K562 (cell line): Measurements from ENCODE around the gene PLTP.

Source experiments
- ETV5 ChIP-seq: sonication (generic); formaldehyde crosslinking; IDR thresholded peaks from 2 replicates; pipeline ENCODE4 v1.4.0; 2020; ENCODE audit warnings: low read depth, mild to moderate bottlenecking, missing genetic modification reagents
- JUND ChIP-seq, 2 experiments: IDR thresholded peaks; 2 replicates in 1 of 2; 3 replicates in 1 of 2; pipeline ENCODE4 v1.6.1; 2011; ENCODE audit warnings: borderline replicate concordance in 2 of 2, low read depth in 2 of 2, low read length in 2 of 2, improper control_type of control experiment in 1 of 2, missing biosample characterization in 1 of 2, missing genetic modification characterization in 1 of 2, missing genetic modification reagents in 1 of 2
- KDM5B ChIP-seq: fragments of 200-600 bp; sonication (generic); IDR thresholded peaks from 2 replicates; pipeline ENCODE4 v1.6.1; 2012; ENCODE audit warnings: low read depth, mild to moderate bottlenecking, moderate library complexity, low read length, control low read depth, inconsistent platforms; ENCODE audit not compliant: insufficient replicate concordance
- MAFK ChIP-seq: IDR thresholded peaks from 2 replicates; pipeline ENCODE4 v1.6.1; 2011; ENCODE audit warnings: low read length, improper control_type of control experiment
- MAZ ChIP-seq, 2 experiments: fragments of 450-650 bp in 1 of 2; sonication (generic) in 1 of 2; formaldehyde crosslinking; IDR thresholded peaks in 1 of 2; conservative IDR thresholded peaks in 1 of 2; 2 replicates each; pipeline versions ENCODE4 v1.4.0 to v1.5.0; 2020; ENCODE audit warnings: mild to moderate bottlenecking in 1 of 2, missing genetic modification reagents in 1 of 2
- MYBL2 ChIP-seq, 2 experiments: fragments of 450-650 bp in 1 of 2; sonication (generic) in 1 of 2; formaldehyde crosslinking in 1 of 2; IDR thresholded peaks; 2 replicates each; pipeline versions ENCODE4 v1.6.1 to v1.8.1; 2017 to 2022; ENCODE audit warnings: borderline replicate concordance in 1 of 2, inconsistent platforms in 1 of 2, low read depth in 1 of 2, mild to moderate bottlenecking in 1 of 2, missing genetic modification reagents in 1 of 2, moderate library complexity in 1 of 2
- NR1H2 ChIP-seq: sonication (generic); formaldehyde crosslinking; IDR thresholded peaks from 2 replicates; pipeline ENCODE4 v1.4.0; 2020; ENCODE audit warnings: mild to moderate bottlenecking, missing genetic modification reagents
- POLR2A ChIP-seq: fragments of 450-650 bp; conservative IDR thresholded peaks from 2 replicates; pipeline ENCODE4 v1.6.1; 2016
- SMC3 ChIP-seq: conservative IDR thresholded peaks from 2 replicates; pipeline ENCODE4 v1.6.1; 2011; ENCODE audit warnings: low read depth, low read length, improper control_type of control experiment; ENCODE audit not compliant: insufficient read depth
- ZEB2 ChIP-seq: fragments of 450-650 bp; IDR thresholded peaks from 2 replicates; pipeline ENCODE4 v1.6.1; 2016
- ZFP91 ChIP-seq: sonication (generic); formaldehyde crosslinking; IDR thresholded peaks from 2 replicates; pipeline ENCODE4 v1.8.0; 2022; ENCODE audit warnings: mild to moderate bottlenecking, missing genetic modification reagents
- ZNF282 ChIP-seq: sonication (generic); formaldehyde crosslinking; IDR thresholded peaks from 2 replicates; pipeline ENCODE4 v1.8.1; 2023; ENCODE audit warnings: missing genetic modification reagents
- ZNF354B ChIP-seq: fragments of 250-450 bp; sonication (Bioruptor Pico); IDR thresholded peaks from 2 replicates; pipeline ENCODE4 v1.4.0; 2020
- TF ChIP-seq, protein P1 (sequence below): fragments of 250-450 bp; sonication (Bioruptor Pico); IDR thresholded peaks from 2 replicates; pipeline ENCODE4 v1.4.0; 2020

DNA sequence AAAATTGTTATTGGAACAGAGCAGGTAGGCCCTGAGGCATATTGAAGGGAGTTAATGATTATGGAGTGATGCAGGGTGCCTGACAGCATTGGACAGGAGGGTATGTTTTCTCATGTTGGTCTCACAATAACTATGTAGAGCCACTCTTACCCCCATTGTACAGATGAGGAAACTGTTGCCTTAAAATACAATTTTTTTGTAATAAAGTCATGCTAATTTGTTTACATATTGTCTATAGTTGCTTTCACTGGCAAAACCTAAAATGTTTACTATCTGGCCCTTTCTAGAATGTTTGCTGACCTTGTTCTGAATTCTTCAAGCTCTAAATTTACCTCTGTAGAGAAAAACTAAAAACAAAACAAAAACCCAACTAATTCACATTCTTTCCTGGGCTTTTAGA is 60.5 kb downstream of the PLTP start:
- TF ChIP-seq KDM5B (no peak), ZNF282 (CRISPR knock-in tag) (no peak), POLR2A (no peak), MAZ (CRISPR knock-in tag; conservative IDR thresholded peaks at IDR 0.05 in 1 of 2, IDR thresholded peaks at IDR 0.05 in 1 of 2) (no peak), ETV5 (CRISPR knock-in tag) (no peak), JUND (IDR thresholded peaks at IDR 0.05; ENCODE audit: borderline replicate concordance, low read depth, low read length) (no peak), JUND (tag; IDR thresholded peaks at IDR 0.05; ENCODE audit: borderline replicate concordance, low read depth, low read length) (no peak), ZEB2 (no peak), MAFK (no peak), SMC3 (no peak), ZFP91 (0 out of 2 replicates have a peak, but pooled peaks have one; percentile 37), NR1H2 (no peak), ZNF354B (no peak), MYBL2 (IDR thresholded peaks at IDR 0.05; ENCODE audit: low read depth) (no peak), MYBL2 (CRISPR knock-in tag; IDR thresholded peaks at IDR 0.05; ENCODE audit: borderline replicate concordance) (no peak)
- TF ChIP-seq, protein P1, sequence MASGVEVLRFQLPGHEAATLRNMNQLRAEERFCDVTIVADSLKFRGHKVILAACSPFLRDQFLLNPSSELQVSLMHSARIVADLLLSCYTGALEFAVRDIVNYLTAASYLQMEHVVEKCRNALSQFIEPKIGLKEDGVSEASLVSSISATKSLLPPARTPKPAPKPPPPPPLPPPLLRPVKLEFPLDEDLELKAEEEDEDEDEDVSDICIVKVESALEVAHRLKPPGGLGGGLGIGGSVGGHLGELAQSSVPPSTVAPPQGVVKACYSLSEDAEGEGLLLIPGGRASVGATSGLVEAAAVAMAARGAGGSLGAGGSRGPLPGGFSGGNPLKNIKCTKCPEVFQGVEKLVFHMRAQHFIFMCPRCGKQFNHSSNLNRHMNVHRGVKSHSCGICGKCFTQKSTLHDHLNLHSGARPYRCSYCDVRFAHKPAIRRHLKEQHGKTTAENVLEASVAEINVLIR (CRISPR knock-in tag): no peak
